GM15510 (cell line): ENCODE results near the gene FAM111A.

Experiments used
- POLR2A ChIP-seq: IDR thresholded peaks from 3 replicates; pipeline ENCODE4 v1.6.1; 2011; ENCODE audit warnings: borderline replicate concordance; ENCODE audit not compliant: insufficient read length; ENCODE audit errors: extremely low read depth

The FAM111A gene

DNA sequence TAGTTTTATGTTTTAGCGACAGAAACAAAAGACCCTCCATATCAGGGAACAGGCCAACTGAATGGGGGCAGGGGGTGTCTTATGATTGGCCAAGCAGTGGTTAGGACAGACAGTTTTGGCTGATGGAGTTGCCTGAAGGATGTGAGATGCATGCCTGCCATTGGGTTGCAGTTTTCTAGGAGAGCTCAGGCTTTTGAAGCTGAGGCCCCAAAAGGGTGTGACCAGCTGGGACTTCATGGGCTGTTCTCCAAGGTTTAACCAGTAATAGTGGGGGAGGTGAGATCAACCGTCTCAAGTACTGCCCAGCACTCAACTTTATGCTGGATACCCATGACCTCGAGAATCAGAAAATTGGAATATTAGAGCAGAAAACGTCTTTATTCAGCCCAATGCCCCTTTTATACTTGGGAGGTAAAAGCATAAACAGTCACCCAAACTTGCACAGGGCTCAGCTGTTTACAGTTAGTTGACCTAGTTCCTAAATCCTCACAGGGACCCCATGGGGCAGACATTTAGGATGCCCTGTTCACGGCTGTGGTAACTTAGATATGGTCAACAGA is 42.8 kb downstream of the FAM111A start:
- no peak for TF ChIP-seq POLR2A

DNA sequence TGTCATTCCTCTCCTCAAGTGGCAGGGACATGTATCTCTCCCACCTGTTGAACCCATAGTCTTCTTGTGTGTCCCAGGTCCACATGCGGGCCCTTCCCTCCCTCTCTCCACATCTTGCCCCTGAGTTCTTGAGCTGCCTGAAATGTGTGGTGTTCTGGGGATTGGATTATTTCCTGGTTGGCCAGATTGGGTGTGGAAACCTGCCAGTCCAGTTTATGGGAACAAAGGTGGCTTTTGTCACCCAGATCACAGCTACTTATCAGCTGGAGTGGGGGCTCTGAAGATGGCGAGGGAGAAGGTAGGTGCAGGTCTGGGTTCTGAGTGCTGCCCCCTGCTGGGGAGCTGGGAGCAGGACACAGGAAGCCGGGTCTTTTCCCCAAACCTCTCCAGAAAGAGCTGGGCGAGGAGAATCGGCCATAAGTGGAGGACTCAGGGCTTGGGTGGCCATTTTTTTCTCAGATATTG is 43.5 kb downstream of the FAM111A start:
- TF ChIP-seq POLR2A = no peak

DNA sequence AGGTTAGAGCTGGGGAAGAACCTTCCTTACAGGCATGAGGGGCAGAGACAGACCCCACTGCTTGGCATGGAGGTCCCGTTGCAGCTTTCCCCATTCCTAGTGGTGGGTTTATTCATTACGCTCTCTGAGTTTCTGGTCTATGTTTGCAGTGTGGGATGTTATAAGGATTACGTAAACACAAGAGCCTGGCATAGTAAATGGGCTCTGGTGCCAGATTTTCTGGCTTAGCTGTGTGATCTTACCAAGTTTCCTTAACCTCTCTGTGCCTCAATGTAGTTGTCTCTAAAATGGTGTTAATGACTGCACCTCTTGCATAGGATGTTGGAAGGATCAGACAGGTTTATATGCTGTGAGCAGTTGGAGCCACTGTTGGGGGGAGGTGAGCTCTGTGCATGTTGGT is 44.4 kb downstream of the FAM111A start:
- TF ChIP-seq POLR2A = no peak

DNA sequence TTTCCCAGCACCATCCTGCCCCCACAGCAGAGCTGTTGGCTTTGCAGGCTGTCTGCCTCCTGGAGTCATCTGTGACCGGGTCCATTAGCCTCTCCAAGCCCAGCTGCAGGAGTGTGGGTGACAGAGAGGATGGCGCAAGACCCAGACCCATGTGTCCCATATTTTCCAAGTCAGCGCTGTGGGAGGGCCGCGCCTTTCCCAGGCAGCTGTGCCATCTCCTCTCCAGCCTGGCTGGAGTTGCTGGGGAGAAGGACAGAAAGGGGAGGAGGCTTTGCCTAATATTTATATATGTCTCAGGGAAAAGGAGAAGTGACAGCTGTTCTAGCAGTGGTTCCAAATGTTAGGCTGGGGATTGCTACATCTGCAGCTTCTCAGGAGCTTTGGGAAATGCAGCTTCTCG is 44.9 kb downstream of the FAM111A start:
- no peak for TF ChIP-seq POLR2A

DNA sequence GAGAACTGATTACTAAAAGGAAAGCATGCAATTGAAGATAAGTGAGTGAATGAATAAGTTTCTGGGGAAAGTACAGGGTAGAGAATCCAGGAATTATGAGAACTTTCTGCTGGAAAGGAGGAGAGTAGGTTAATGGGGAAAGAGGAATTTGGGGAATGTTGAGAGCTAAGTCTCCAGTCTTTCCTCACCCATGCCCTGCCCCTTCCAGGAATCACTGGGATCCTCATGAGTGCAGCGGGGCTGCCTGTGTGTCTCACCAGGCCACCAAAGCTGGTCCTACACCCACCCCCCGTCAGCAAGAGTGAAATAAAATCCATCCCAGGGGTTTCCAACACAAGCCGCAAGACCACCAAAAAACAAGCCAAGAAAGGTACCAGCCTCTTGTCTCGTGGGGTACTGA is 46.3 kb downstream of the FAM111A start:
- TF ChIP-seq POLR2A = no peak

DNA sequence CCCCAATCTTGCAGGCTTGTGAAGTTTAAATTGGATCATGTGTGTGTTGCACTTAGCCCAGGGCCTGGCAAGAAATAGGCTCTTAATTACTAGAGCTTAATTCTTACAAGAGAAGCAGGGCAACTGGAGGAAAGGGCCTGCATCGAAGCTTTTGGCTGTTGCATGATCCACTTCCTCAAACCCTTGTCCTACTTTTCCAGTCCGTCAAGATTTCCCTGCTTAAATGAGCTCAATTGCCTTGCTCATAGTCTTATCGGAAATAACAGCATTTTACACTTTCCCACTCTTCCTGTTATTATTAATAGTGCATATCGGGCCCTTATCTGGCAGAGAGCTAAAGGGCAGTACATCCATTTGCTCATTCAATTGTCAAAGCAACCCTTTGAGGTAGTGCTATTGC is 47.3 kb downstream of the FAM111A start:
- no peak for TF ChIP-seq POLR2A

DNA sequence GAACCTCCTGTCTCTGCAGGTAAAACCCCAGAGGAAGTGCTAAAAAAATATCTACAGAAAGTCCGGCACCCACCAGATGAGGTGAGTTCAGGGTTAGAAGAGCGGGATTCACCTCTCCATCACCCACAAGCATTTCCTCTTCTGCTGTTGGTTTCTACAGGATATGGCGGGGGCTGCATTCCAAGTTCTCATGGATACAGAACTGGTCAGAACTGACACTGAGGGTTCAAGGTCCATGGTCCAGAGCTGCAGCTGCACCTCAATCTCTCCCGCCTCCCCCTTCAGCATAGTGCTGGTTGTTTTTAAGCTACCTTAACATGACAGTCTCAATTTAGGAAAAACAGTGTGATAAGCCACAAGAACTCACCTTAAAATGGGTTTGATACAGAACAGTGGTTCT is 48.4 kb downstream of the FAM111A start:
- no peak for TF ChIP-seq POLR2A

DNA sequence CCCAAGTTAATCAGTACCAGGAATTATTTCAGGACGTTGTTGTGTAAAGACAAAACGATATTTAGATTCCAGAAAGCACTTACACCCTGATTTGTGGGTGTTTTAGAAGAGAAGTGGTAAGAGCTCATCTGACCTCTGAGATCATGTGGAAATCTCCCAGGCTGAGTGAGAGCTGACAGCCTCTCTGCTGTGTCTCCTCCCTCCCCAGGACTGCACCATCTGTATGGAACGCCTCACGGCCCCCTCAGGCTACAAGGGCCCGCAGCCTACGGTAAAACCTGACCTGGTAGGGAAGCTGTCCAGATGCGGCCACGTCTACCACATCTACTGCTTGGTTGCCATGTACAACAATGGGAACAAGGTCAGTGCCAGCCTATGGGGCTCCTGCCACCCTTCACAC is 49.2 kb downstream of the FAM111A start:
- no peak for TF ChIP-seq POLR2A

DNA sequence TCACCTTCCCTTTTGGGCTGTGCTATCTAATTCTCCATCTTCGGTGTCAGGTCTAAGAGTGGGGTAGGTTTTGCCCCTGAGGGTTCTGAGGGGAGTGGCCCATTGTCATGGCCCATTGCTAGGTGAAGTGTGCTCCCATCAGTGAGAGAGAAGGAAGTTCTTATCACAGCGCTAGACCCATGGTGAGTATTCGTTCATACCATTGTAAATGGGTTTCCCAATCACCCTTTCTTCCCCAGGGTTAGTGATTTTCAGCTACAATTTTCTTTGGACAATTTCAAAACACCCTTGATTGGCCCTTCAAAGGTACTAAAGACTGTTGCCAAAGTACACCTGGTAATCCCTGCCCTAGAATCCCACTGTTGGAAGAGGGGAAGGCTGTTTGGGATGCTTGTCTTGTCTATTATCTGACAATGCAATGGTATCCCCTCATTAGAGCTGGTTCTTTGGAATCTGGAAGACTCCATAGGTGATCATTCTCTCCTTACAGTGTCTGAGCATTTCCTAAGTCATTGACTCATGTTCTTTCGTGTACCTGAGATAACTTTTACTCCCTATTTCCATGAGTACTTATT is 49.9 kb downstream of the FAM111A start:
- TF ChIP-seq POLR2A = no peak

DNA sequence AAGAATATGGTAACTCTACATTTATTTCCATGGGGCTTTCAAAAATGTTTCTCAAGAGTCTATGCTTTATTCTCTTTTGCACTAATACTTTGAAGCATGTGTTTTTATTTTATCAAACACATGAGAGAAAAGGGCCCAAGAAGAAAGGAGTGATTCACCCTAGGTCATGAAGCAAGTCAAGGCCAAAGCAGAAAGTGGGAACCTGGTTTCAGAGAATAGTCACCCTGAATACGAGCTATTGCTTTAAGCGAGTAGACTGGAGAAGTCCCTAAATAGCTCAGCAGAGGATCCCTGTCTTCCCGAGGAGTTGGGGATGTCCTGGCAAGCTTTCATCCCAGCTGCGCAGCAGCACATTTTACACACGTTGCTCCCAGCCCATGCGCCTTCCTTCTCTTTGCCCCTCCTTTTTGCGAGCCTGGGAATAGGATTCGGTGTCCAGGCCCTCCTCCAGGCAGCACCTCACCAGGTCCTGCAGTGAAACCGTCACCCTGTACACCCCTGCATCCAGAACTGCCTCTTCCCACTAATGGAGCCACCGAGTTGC is 51.0 kb downstream of the FAM111A start:
- TF ChIP-seq POLR2A = no peak

DNA sequence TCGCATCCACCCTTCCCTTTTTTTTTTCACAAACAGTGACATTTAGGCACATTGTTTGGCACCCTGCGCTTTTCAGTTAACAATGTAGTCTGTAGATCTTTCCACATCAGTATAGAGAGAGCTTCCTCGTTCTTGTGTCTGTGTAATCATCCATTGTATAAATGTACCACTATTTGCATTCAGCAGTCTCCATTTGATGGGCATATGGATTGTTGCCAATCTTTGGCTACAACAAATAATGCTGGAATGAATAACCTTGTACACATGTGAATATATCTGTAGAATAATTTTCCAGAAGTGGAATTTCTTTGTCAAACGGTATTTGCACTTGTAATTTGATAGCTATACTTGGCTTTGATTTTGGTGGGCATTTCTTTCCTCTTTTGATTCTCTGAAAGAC is 52.9 kb downstream of the FAM111A start:
- no peak for TF ChIP-seq POLR2A

DNA sequence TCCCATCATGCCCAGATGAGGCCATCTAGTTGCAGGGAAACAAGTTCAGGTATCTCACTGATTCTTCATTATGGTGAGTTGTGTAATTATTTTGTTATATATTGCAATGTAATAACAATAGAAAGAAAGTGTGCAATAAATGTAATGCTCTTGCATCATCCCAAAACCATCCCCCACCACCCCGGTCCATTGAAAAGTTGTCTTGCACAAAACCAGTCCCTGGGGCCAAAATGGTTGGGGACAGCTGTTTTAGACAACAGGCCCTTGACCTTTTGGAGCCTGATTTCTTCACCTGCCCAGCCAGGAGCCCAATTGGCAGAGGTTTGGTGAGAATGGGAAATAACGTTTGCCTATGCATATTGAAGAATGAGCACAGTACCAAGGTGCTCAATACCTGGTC is 54.1 kb downstream of the FAM111A start:
- TF ChIP-seq POLR2A = no peak

DNA sequence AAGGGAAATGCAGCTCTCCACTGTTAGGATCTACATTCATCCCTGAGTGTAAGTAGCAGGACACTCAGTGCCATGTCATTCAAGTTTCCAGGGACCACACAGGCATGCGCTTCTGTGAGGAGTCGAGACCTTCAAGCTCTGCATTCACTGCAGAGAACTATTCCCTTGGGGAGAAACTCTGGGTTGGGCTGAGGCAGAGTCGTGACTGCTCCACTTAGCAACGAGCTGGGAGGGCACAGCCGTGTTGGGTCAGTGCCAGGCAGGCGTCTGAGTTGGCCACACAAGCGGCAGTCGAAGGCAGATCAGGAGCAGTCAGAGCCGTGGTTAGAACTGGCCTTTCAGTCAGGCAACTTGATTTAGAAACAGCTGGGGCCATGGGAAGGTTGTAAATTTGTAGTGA is 55.3 kb downstream of the FAM111A start:
- TF ChIP-seq POLR2A = no peak

DNA sequence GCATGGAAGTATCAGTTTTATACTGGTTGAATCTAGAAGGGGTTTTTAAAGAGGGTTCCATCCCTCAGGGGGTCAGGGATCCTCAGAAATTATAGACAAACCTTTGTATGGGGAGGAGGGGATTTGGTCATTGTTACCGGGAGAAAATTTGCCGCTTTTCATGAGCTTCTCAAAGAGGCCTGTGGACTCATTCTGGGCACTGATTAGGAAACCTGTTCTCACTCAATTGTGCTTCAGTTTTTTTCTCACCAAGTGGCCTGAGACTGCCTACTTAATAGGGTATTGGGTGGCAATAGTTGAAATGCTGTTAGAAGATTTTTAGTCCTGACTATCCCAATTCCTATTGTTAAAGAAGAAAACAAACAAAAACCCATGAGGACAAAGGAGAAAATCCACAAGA is 56.1 kb downstream of the FAM111A start:
- TF ChIP-seq POLR2A = no peak

DNA sequence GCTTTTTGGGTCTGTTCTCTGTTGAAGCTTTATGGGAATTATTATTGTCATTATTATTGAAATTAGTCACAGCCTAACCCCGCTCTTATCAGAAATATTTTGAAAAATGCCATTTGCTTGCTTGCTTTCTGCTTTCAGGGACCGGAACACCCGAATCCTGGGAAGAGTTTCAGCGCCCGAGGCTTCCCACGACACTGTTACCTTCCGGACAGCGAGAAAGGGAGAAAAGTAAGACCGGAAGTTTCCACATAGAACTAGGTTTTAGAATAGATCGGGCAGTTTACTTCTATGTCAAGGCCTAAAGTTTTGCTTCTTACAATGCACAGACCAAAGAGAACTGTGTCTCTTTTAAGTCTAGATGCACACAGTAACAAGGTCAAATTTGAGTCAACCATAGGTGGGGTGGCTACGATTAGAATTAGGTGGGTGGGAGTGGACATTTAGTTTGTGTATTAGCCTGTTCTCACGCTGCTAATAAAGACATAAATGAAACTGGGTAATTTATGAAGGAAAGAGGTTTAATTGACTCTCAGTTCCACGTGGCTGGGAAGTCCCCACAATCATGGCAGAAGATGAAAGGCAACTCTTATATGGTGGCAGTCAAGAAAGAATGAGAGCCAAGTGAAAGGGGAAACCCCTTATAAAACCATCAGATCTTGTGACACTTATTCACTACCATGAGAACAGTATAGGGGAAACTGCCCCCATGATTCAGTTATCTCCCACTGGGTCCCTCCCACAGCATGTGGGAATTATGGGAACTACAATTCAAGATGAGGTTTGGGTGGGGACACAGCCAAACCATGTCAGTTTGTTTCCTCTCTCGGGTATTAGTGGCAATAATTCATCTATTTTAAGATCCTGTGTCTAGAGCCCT is 57.1 kb downstream of the FAM111A start:
- no peak for TF ChIP-seq POLR2A

DNA sequence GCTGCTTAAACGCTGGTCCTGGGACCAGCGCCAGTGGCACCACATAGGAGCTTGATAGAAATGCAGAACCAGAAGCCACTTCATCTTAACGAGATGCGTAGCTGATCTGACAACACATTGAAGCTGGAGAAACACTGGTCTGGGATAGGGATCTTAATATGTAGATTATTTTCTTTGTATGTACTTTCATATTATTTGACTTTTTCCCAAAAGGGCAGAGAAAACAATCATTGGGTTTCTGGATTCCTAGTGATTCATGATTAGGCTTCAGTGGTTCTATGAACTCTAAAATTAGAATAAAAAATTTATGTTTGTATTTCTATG is 57.7 kb downstream of the FAM111A start:
- TF ChIP-seq POLR2A = no peak

DNA sequence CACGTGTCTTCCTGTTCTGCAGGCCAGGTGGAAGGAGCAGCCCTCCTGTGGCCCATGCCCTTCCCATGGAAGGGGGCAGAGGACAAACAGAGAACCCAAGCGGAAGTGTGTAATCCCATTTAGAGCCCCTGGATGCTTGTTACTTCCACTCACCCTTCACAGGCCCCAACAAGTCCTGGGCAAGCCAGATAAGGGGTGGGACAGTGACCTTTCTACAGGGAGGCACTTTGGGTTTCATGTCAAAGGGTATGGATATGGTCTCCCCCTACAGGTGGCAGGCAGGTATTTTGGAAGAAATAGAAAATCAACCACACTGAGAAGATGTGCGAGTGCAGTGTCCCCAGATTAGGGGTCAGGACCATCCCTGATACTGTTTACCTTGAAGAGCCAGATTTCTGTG is 58.7 kb downstream of the FAM111A start:
- TF ChIP-seq POLR2A = no peak
